Vagina (tissue), 2 donors: ENCODE results near the gene ARVCF. TPM values are rescaled to one million over a fixed set of nuclear protein-coding genes. Genes with fewer than 3 reads are reported as not detected.

Source experiments
- DNase-seq, 2 donors: peaks; one replicate each; pipeline ENCODE4 v3.0.0-alpha.2; 2017; ENCODE audit errors: extremely low spot score in 2 of 2
- H3K27ac ChIP-seq: fragments of 200-600 bp; sonication (generic); one replicate; pipeline ENCODE4 v1.5.1; 2019
- H3K27me3 ChIP-seq: fragments of 200-600 bp; sonication (generic); one replicate; pipeline ENCODE4 v1.5.1; 2019
- H3K36me3 ChIP-seq, 2 donors: fragments of 200-600 bp; sonication (generic); one replicate each; pipeline ENCODE4 v1.5.1; 2017 to 2019
- H3K4me1 ChIP-seq: fragments of 200-600 bp; sonication (generic); one replicate; pipeline ENCODE4 v1.5.1; 2019
- H3K4me3 ChIP-seq, 2 donors: fragments of 200-600 bp; sonication (generic); 1 replicate in 1 of 2; 2 replicates in 1 of 2; pipeline ENCODE4 v1.5.1; 2016 to 2019
- H3K9me3 ChIP-seq: fragments of 200-600 bp; sonication (generic); one replicate; pipeline ENCODE4 v1.5.1; 2019
- POLR2A ChIP-seq, 2 donors: fragments of 450-650 bp; IDR thresholded peaks; one replicate each; pipeline ENCODE4 v1.6.1; 2017; ENCODE audit warnings: antibody characterized with exemption in 2 of 2, mild to moderate bottlenecking in 2 of 2, moderate library complexity in 2 of 2
- POLR2AphosphoS5 ChIP-seq, 2 donors: sonication (generic); formaldehyde crosslinking; IDR thresholded peaks; one replicate each; pipeline ENCODE4 v1.9.0; 2017; ENCODE audit warnings: antibody characterized with exemption in 2 of 2, mild to moderate bottlenecking in 2 of 2, low read depth in 1 of 2; ENCODE audit not compliant: insufficient read depth in 1 of 2
- intact Hi-C: fragments of 100-400 bp; cut with DNase I; formaldehyde crosslinking; loops from one replicate; pipeline ENCODE4 v1.15.1; 2023
- total RNA-seq: library from RNA; depleted of rRNA; stranded (reverse); fragments of >200 nt; gene quantifications from one replicate; pipeline ENCODE4 v1.2.3, GENCODE V29; 2016
- TF ChIP-seq, protein P1 (sequence below), 3 experiments: fragments of 450-650 bp in 2 of 3; fragments of 200-600 bp in 1 of 3; sonication (generic) in 1 of 3; IDR thresholded peaks; one replicate each; pipeline ENCODE4 v1.5.1; 2017 to 2019; ENCODE audit warnings: antibody characterized with exemption in 3 of 3, mild to moderate bottlenecking in 2 of 3, moderate library complexity in 2 of 3

ARVCF gene
- total RNA-seq, 1 donor from 2014 or later: 10.8 TPM

DNA sequence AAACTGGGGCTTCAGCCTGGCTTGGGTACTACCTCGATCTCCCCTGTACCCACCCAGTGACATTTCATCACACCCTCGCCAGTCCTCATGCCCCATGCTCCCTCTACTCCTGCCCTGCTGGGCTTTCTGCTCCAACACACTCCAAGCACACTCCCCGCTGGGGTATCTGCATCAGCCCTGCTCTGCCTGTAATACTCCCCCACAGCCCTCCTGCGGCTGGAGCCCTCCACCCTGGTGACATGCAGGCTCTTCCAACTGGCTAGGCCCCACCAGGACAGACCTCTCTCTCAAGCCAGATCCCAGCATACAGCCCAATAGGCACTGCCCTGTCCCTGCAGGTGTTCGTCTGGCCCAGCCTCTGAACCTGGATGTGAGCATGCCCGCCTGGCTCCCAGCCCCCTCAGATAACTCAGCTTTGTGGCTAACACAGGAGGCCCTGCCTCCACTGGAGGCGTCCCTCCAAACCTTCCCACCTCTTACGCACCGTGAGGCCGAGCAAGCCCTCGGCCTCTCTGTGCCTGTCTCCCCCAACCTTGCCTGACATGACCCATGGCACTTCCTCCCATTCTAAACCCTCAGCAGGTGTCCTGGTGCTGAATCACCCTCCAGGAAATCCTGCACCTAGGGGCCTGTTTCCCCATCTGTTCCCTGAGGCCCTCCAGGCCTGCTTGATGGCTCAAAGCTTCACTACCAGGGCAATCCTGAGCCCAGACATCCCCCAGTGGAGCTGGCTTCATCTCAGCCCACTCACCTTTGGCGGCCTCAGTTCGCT, 41.5 kb downstream of the ARVCF start:
- Histone ChIP-seq H3K27me3 (no peaks in the 10 kb centered on the region), H3K4me3 (no peak overlapping the region), H3K27ac (no peak overlapping the region), H3K36me3 (peaks cover 0 to 10% of the 10 kb centered on the region in 2 donors), H3K4me1 (peaks cover 15% of the 10 kb centered on the region), H3K9me3 (no peaks in the 10 kb centered on the region)
- TF ChIP-seq POLR2AphosphoS5 (IDR thresholded peaks at IDR 0.05; ENCODE audit: insufficient read depth in 1 of 2, low read depth in 1 of 2): no peak
- no peak for DNase-seq
- intact Hi-C loops: no loop called here

- H3K27me3 ChIP-seq: no peaks in the 10 kb centered on the region
- DNase-seq: no peak
- H3K4me3 ChIP-seq: no peak overlapping the region
- no peak for TF ChIP-seq POLR2A (IDR thresholded peaks at IDR 0.05)
- TF ChIP-seq POLR2AphosphoS5 (IDR thresholded peaks at IDR 0.05; ENCODE audit: insufficient read depth in 1 of 2, low read depth in 1 of 2): no peak
- TF ChIP-seq, protein P1, sequence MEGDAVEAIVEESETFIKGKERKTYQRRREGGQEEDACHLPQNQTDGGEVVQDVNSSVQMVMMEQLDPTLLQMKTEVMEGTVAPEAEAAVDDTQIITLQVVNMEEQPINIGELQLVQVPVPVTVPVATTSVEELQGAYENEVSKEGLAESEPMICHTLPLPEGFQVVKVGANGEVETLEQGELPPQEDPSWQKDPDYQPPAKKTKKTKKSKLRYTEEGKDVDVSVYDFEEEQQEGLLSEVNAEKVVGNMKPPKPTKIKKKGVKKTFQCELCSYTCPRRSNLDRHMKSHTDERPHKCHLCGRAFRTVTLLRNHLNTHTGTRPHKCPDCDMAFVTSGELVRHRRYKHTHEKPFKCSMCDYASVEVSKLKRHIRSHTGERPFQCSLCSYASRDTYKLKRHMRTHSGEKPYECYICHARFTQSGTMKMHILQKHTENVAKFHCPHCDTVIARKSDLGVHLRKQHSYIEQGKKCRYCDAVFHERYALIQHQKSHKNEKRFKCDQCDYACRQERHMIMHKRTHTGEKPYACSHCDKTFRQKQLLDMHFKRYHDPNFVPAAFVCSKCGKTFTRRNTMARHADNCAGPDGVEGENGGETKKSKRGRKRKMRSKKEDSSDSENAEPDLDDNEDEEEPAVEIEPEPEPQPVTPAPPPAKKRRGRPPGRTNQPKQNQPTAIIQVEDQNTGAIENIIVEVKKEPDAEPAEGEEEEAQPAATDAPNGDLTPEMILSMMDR (IDR thresholded peaks at IDR 0.05): no peak
- peaks cover 0 to 15% of the 10 kb centered on the region in 2 donors for H3K36me3 ChIP-seq
- H3K4me1 ChIP-seq: peaks cover 15% of the 10 kb centered on the region
- no peak overlapping the region for H3K27ac ChIP-seq
- intact Hi-C loops: no loop called here
- H3K9me3 ChIP-seq: no peaks in the 10 kb centered on the region
Measured at GRCh38 chr22:19974268-19974861, 42.3 kb downstream of the ARVCF start.

DNA sequence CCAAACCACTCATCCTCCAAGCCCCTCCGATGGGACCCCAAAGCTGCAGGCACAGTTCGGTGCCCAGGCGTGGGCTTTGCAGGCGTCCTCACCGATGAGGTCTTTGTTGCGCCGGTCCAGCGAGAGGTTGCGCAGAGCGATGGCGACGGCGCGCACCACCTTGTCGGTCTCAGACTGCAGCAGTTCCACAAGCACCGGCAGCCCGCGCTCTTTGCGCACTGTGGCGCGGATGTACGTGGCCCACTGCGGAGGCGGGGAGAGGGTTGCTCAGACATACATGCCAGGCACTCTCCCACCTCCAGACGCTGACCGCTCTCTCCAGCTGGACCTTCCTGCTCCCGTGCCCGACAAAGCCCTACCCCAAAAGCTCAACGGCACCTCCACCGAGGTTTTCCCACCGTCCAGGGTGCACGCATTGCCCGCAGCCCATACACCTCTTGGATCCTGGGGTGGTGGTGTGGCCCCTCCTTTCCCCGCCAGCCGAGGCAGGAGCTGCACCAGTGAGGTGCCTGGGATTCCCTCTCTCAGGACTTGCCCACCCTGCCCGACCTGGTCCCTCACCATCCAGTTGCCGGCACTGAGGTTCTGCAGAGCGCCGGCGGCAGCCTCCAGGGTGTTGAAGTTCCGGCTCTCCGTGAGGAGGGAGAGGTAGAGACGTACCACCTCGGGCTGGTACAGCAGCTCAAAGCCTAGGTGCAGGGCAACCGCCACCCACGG, 42.9 kb downstream of the ARVCF start:
- Histone ChIP-seq H3K27me3 (no peaks in the 10 kb centered on the region), H3K9me3 (no peaks in the 10 kb centered on the region), H3K4me3 (no peak overlapping the region), H3K4me1 (peaks cover 15% of the 10 kb centered on the region), H3K27ac (no peak overlapping the region), H3K36me3 (peaks cover 0 to 20% of the 10 kb centered on the region in 2 donors)
- TF ChIP-seq POLR2AphosphoS5 (IDR thresholded peaks at IDR 0.05; ENCODE audit: insufficient read depth in 1 of 2, low read depth in 1 of 2) (no peak), POLR2A (IDR thresholded peaks at IDR 0.05) (no peak)
- TF ChIP-seq, protein P1 (IDR thresholded peaks at IDR 0.05): no peak
- intact Hi-C loops: no loop called here
- DNase-seq: no peak

GRCh38 chr22:19972652-19973550, 43.7 kb downstream of the ARVCF start:
- peaks cover 15% of the 10 kb centered on the region for H3K4me1 ChIP-seq
- H3K9me3 ChIP-seq: no peaks in the 10 kb centered on the region
- H3K27me3 ChIP-seq: no peaks in the 10 kb centered on the region
- TF ChIP-seq POLR2A (IDR thresholded peaks at IDR 0.05) (no peak), POLR2AphosphoS5 (IDR thresholded peaks at IDR 0.05; ENCODE audit: insufficient read depth in 1 of 2, low read depth in 1 of 2) (no peak)
- TF ChIP-seq, protein P1 (IDR thresholded peaks at IDR 0.05): no peak
- H3K4me3 ChIP-seq: no peak overlapping the region
- no peak overlapping the region for H3K27ac ChIP-seq
- intact Hi-C loops: no loop called here
- peaks cover 0 to 28% of the 10 kb centered on the region in 2 donors for H3K36me3 ChIP-seq
- no peak for DNase-seq

DNA sequence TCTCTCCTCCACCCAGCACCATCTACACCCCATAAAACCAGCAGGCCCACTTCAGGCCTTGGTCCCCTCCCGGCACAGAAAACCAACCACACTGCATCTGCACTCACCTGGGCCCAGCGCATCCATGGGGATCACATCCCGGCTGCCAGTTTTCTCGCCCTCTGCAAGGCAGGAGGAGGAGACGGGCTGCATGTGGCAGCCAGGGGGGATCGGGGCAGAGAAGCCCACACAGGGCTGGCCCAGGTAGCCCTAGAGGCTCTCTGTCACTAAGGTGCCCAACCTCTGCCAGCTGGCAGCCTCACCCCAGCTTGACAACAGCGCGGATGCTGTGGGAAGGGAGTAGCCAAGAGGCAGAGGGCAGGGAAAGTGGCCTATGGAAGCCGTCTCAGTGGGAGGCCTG, 44.4 kb downstream of the ARVCF start:
- H3K36me3 ChIP-seq: peaks cover 0 to 34% of the 10 kb centered on the region in 2 donors
- peaks cover 15% of the 10 kb centered on the region for H3K4me1 ChIP-seq
- no peak for DNase-seq
- no peak for TF ChIP-seq POLR2A (IDR thresholded peaks at IDR 0.05)
- TF ChIP-seq, protein P1 (IDR thresholded peaks at IDR 0.05): no peak
- no peak overlapping the region for H3K27ac ChIP-seq
- H3K27me3 ChIP-seq: no peaks in the 10 kb centered on the region
- H3K9me3 ChIP-seq: no peaks in the 10 kb centered on the region
- H3K4me3 ChIP-seq: no peak overlapping the region
- intact Hi-C loops: no loop called here
